Neural cell (in vitro differentiated cells): Measurements from ENCODE around the gene VPS26B. TPM values are rescaled to one million over a fixed set of nuclear protein-coding genes. Genes with fewer than 3 reads are reported as not detected.

ENCODE experiments used
- H2AFZ ChIP-seq: fragments of 200-600, 300-800 bp; sonication (generic), shearing (Covaris generic); 2 replicates; pipeline ENCODE4 v1.6.0; 2014; ENCODE audit warnings: low read depth, mild to moderate bottlenecking, antibody characterized with exemption, low read length, moderate library complexity
- H3F3A ChIP-seq: fragments of 200-600 bp; shearing (Covaris generic); 2 replicates; pipeline ENCODE4 v1.6.1; 2016; ENCODE audit warnings: mild to moderate bottlenecking, moderate library complexity, mixed read lengths, antibody characterized with exemption, low read length; ENCODE audit not compliant: insufficient read depth, poor library complexity, severe bottlenecking
- H3K27ac ChIP-seq: fragments of 200-600, 300-800 bp; sonication (generic), shearing (Covaris generic); 2 replicates; pipeline ENCODE4 v1.5.1; 2014; ENCODE audit warnings: mild to moderate bottlenecking, low read length, moderate library complexity
- H3K27me3 ChIP-seq: fragments of 300-800, 200-600 bp; sonication (generic), shearing (Covaris generic); 2 replicates; pipeline ENCODE4 v1.6.0; 2014; ENCODE audit warnings: mild to moderate bottlenecking, low read depth, low read length, moderate library complexity; ENCODE audit not compliant: insufficient read depth
- H3K36me3 ChIP-seq: fragments of 300-800, 200-600 bp; sonication (generic), shearing (Covaris generic); 2 replicates; pipeline ENCODE4 v1.5.1; 2014; ENCODE audit warnings: mild to moderate bottlenecking, antibody characterized with exemption, low read length, moderate library complexity; ENCODE audit not compliant: insufficient read depth
- H3K4me2 ChIP-seq: fragments of 300-800, 200-600 bp; sonication (generic), shearing (Covaris generic); 2 replicates; pipeline ENCODE4 v1.6.0; 2014; ENCODE audit warnings: mild to moderate bottlenecking, low read length
- H3K4me3 ChIP-seq: fragments of 300-800, 200-600 bp; sonication (generic), shearing (Covaris generic); 2 replicates; pipeline ENCODE4 v1.5.1; 2014; ENCODE audit warnings: mild to moderate bottlenecking, low read length, moderate library complexity
- H3K79me2 ChIP-seq: fragments of 200-600 bp; shearing (Covaris generic); replicated peaks from 2 replicates; pipeline ENCODE4 v1.6.0; 2014; ENCODE audit warnings: mild to moderate bottlenecking, low read length, moderate library complexity; ENCODE audit not compliant: insufficient read depth
- H3K9ac ChIP-seq: fragments of 300-800, 200-600 bp; sonication (generic), shearing (Covaris generic); 2 replicates; pipeline ENCODE4 v1.6.1; 2016; ENCODE audit warnings: mild to moderate bottlenecking, low read length, mixed read lengths
- H3K9me2 ChIP-seq: fragments of 200-600 bp; shearing (Covaris generic); 2 replicates; pipeline ENCODE4 v1.6.1; 2016; ENCODE audit warnings: mild to moderate bottlenecking, low read length, mixed read lengths; ENCODE audit not compliant: insufficient read depth
- H3K9me3 ChIP-seq: fragments of 200-600, 300-800 bp; sonication (generic), shearing (Covaris generic); 2 replicates; pipeline ENCODE4 v1.6.1; 2016; ENCODE audit warnings: mild to moderate bottlenecking, mixed run types, low read length, moderate library complexity, mixed read lengths
- H4K20me1 ChIP-seq: fragments of 200-600 bp; shearing (Covaris generic); 2 replicates; pipeline ENCODE4 v1.6.1; 2016; ENCODE audit warnings: mild to moderate bottlenecking, mixed run types; ENCODE audit not compliant: insufficient read depth
- EP300 ChIP-seq: fragments of 450-650 bp; conservative IDR thresholded peaks from 2 replicates; pipeline ENCODE4 v1.6.1; 2014; ENCODE audit warnings: antibody characterized with exemption, mild to moderate bottlenecking, moderate library complexity; ENCODE audit not compliant: poor library complexity, severe bottlenecking
- EZH2 ChIP-seq: fragments of 200-600, 300-800 bp; shearing (Covaris generic), sonication (generic); IDR thresholded peaks from 2 replicates; pipeline ENCODE4 v1.6.1; 2014; ENCODE audit warnings: antibody characterized with exemption, low read length, borderline replicate concordance, mild to moderate bottlenecking; ENCODE audit not compliant: insufficient read depth, poor library complexity, severe bottlenecking
- MXI1 ChIP-seq: fragments of 450-650 bp; conservative IDR thresholded peaks from 2 replicates; pipeline ENCODE4 v1.6.1; 2014; ENCODE audit warnings: antibody characterized with exemption, mild to moderate bottlenecking; ENCODE audit not compliant: poor library complexity, severe bottlenecking
- POLR2AphosphoS5 ChIP-seq: IDR thresholded peaks from 2 replicates; pipeline ENCODE4 v1.6.1; 2012
- RAD21 ChIP-seq: fragments of 450-650 bp; conservative IDR thresholded peaks from 2 replicates; pipeline ENCODE4 v1.6.1; 2014; ENCODE audit warnings: antibody characterized with exemption, mild to moderate bottlenecking, moderate library complexity
- SMC3 ChIP-seq: fragments of 450-650 bp; conservative IDR thresholded peaks from 2 replicates; pipeline ENCODE4 v1.6.1; 2014; ENCODE audit warnings: antibody characterized with exemption, mild to moderate bottlenecking, moderate library complexity; ENCODE audit not compliant: poor library complexity
- TAF1 ChIP-seq: IDR thresholded peaks from 2 replicates; pipeline ENCODE4 v1.6.1; 2012; ENCODE audit warnings: low read depth
- polyA plus RNA-seq: library from polyadenylated mRNA; depleted of rRNA; stranded (reverse); fragments of >200 nt; gene quantifications from 2 replicates; pipeline ENCODE4 v1.2.3, GENCODE V29; 2014
- TF ChIP-seq, protein P1 (sequence below): fragments of 450-650 bp; IDR thresholded peaks from 2 replicates; pipeline ENCODE4 v1.5.1; 2014; ENCODE audit warnings: antibody characterized with exemption, mild to moderate bottlenecking, moderate library complexity; ENCODE audit not compliant: poor library complexity, severe bottlenecking
- TF ChIP-seq, protein P2 (sequence below): IDR thresholded peaks from 2 replicates; pipeline ENCODE4 v1.6.1; 2012; ENCODE audit warnings: borderline replicate concordance

VPS26B gene
- polyA plus RNA-seq, 1 donor from 2014 or later: 72.6 TPM

DNA sequence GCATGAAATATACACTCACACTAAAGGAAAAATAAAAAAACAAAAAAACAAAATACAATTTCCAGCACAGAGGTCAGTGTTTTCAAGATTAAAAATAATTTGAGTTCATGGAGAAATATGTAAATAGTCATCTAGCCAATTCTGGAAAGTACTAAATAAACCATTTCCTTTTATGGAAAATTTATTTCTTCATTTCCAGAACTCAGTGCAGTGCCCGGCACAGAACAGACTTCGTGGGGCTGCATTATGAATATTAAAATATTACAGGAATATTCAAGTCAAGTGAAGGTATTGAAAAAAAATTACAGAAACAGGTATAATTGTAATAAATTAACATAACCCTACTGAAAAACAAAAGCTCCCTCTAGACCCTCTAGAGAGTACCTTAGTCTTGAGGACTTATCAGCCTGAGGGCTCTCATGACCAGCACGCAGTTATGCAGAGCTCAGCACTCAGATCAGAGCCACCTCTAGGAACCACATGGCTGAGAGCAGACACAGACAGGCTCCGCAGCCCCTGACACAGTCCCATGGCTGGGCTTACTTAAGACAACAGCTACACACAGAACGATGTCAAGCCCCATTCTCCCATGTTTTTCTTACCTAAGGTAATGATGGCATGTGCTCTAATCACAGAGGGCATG is 46.3 kb upstream of the VPS26B start:
- H3K27me3 ChIP-seq: no peaks in the 10 kb centered on the region
- H2AFZ ChIP-seq: no peak overlapping the region
- H3K27ac ChIP-seq: no peak overlapping the region
- no peak overlapping the region for H3K4me2 ChIP-seq
- no peaks in the 10 kb centered on the region for H3K36me3 ChIP-seq
- no peaks in the 10 kb centered on the region for H3F3A ChIP-seq
- H3K9ac ChIP-seq: no peak overlapping the region
- no peak overlapping the region for H3K4me3 ChIP-seq
- no peaks in the 10 kb centered on the region for H4K20me1 ChIP-seq
- TF ChIP-seq SMC3 (no peak), EP300 (no peak), EZH2 (no peak), RAD21 (no peak), TAF1 (no peak), POLR2AphosphoS5 (no peak), MXI1 (no peak)
- TF ChIP-seq, protein P1, sequence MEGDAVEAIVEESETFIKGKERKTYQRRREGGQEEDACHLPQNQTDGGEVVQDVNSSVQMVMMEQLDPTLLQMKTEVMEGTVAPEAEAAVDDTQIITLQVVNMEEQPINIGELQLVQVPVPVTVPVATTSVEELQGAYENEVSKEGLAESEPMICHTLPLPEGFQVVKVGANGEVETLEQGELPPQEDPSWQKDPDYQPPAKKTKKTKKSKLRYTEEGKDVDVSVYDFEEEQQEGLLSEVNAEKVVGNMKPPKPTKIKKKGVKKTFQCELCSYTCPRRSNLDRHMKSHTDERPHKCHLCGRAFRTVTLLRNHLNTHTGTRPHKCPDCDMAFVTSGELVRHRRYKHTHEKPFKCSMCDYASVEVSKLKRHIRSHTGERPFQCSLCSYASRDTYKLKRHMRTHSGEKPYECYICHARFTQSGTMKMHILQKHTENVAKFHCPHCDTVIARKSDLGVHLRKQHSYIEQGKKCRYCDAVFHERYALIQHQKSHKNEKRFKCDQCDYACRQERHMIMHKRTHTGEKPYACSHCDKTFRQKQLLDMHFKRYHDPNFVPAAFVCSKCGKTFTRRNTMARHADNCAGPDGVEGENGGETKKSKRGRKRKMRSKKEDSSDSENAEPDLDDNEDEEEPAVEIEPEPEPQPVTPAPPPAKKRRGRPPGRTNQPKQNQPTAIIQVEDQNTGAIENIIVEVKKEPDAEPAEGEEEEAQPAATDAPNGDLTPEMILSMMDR: no peak
- TF ChIP-seq, protein P2, sequence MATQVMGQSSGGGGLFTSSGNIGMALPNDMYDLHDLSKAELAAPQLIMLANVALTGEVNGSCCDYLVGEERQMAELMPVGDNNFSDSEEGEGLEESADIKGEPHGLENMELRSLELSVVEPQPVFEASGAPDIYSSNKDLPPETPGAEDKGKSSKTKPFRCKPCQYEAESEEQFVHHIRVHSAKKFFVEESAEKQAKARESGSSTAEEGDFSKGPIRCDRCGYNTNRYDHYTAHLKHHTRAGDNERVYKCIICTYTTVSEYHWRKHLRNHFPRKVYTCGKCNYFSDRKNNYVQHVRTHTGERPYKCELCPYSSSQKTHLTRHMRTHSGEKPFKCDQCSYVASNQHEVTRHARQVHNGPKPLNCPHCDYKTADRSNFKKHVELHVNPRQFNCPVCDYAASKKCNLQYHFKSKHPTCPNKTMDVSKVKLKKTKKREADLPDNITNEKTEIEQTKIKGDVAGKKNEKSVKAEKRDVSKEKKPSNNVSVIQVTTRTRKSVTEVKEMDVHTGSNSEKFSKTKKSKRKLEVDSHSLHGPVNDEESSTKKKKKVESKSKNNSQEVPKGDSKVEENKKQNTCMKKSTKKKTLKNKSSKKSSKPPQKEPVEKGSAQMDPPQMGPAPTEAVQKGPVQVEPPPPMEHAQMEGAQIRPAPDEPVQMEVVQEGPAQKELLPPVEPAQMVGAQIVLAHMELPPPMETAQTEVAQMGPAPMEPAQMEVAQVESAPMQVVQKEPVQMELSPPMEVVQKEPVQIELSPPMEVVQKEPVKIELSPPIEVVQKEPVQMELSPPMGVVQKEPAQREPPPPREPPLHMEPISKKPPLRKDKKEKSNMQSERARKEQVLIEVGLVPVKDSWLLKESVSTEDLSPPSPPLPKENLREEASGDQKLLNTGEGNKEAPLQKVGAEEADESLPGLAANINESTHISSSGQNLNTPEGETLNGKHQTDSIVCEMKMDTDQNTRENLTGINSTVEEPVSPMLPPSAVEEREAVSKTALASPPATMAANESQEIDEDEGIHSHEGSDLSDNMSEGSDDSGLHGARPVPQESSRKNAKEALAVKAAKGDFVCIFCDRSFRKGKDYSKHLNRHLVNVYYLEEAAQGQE: no peak
- no peaks in the 10 kb centered on the region for H3K9me3 ChIP-seq
- no peaks in the 10 kb centered on the region for H3K9me2 ChIP-seq
- no peaks in the 10 kb centered on the region for H3K79me2 ChIP-seq

DNA sequence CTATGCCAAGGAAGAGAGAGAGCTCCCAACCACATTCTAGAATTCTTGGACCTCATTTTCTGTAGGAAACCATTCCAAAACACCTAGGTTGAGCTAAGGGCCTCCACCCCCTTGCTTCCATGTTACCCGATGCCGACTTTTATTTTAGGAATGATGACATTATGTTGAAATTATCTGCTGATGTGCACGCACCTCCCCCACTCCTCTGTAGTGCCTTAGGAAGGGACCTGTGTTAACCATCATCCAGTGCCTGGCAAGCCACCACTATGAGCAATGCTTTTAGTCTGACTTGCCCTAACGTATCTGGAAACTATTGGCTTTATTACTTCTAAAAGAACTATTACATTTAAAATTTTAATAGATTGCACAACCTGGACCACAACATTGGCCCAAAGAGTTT is 42.8 kb upstream of the VPS26B start:
- Histone ChIP-seq H2AFZ (no peak overlapping the region), H3K36me3 (peaks cover 8% of the 10 kb centered on the region)

More for the DNA sequence above, 42.8 kb upstream of the VPS26B start:
- Histone ChIP-seq H3K9ac (no peak overlapping the region), H3K4me3 (no peak overlapping the region), H3K27me3 (no peaks in the 10 kb centered on the region), H3F3A (no peaks in the 10 kb centered on the region), H3K9me2 (no peaks in the 10 kb centered on the region), H4K20me1 (no peaks in the 10 kb centered on the region), H3K9me3 (no peaks in the 10 kb centered on the region), H3K4me2 (no peak overlapping the region), H3K79me2 (no peaks in the 10 kb centered on the region), H3K27ac (no peak overlapping the region)
- TF ChIP-seq, protein P2: no peak
- no peak for TF ChIP-seq SMC3
- TF ChIP-seq, protein P1: no peak
- no peak for TF ChIP-seq EZH2
- TF ChIP-seq EP300: no peak
- TF ChIP-seq POLR2AphosphoS5: no peak
- TF ChIP-seq MXI1: no peak
- no peak for TF ChIP-seq RAD21
- TF ChIP-seq TAF1: no peak
